GM21367 (cell line): ENCODE data around the gene GNL1.
"Not testable (repeated sequence)": the region's sequence is repeated elsewhere in the genome, so short reads cannot be mapped to it uniquely, and the experiment has no call there.

ENCODE experiments used
- ATAC-seq: cut with Tn5 transposase; IDR thresholded peaks from one replicate; pipeline ENCODE4 v1.9.1; 2021; ENCODE audit not compliant: unreplicated experiment

The GNL1 gene

GRCh38 chr6:30500421-30501355, 55.6 kb downstream of the GNL1 start:
- ATAC-seq: no peak

- ATAC-seq: not testable (repeated sequence)
Measured at GRCh38 chr6:30498705-30499104, 57.6 kb downstream of the GNL1 start.

- no peak for ATAC-seq
Measured at GRCh38 chr6:30497714-30498113, 58.6 kb downstream of the GNL1 start.

GRCh38 chr6:30497261-30497599, 59.1 kb downstream of the GNL1 start:
- not testable (repeated sequence) for ATAC-seq

GRCh38 chr6:30495993-30496392, 60.3 kb downstream of the GNL1 start:
- ATAC-seq: no peak

GRCh38 chr6:30495060-30495459, 61.2 kb downstream of the GNL1 start:
- ATAC-seq: not testable (repeated sequence)

- no peak for ATAC-seq
Measured at GRCh38 chr6:30494291-30494861, 61.9 kb downstream of the GNL1 start.

- no peak for ATAC-seq
Measured at GRCh38 chr6:30493643-30494250, 62.5 kb downstream of the GNL1 start.

GRCh38 chr6:30491991-30492952, 64.0 kb downstream of the GNL1 start:
- no peak for ATAC-seq
